Dermis microvascular lymphatic vessel endothelial cell (primary cell): Measurements from ENCODE around the gene TAF6L. TPM values are rescaled to one million over a fixed set of nuclear protein-coding genes. Genes with fewer than 3 reads are reported as not detected.
"Not testable (repeated sequence)": the region's sequence is repeated elsewhere in the genome, so short reads cannot be mapped to it uniquely, and the experiment has no call there.

Experiments
- DNase-seq, 2 donors: peaks; one replicate each; pipeline versions ENCODE4 v3.0.0 to v3.0.0-alpha.2; 2010; ENCODE audit warnings: low read depth in 2 of 2
- total RNA-seq: library from RNA; depleted of rRNA; stranded (reverse); fragments of >200 nt; gene quantifications from 2 replicates; pipeline ENCODE4 v1.2.1, GENCODE V29; 2014

Gene TAF6L
- total RNA-seq, 1 donor from 2014 or later: 23.9 TPM

DNA sequence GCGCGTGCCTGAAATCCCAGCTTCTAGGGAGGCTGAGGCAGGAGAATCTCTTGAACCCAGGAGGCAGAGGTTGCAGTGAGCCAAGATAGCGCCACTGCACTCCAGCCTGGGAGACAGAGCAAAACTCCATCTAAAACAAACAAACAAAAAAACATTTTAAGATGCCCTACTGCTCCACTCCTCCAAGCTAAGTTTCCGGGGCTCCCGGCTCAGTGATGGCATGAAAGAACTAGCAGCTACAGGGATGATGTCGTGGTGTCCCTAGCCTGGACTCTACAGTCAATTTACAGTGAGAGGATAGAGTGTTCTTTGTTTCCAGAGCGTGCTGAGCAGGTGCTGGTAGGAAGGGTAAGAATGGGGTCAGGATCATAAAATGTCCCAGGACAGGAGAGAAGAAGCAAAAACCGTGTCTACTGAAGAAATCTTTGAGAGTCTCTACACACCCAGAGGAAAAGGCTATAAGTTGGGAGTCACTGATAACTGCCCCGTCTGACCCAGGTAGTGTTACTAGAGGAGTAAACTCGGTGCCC, 16.0 kb upstream of the TAF6L start:
- no peak for DNase-seq

- DNase-seq: no peak
Measured at GRCh38 chr11:62757846-62758788, 13.1 kb upstream of the TAF6L start.

DNA sequence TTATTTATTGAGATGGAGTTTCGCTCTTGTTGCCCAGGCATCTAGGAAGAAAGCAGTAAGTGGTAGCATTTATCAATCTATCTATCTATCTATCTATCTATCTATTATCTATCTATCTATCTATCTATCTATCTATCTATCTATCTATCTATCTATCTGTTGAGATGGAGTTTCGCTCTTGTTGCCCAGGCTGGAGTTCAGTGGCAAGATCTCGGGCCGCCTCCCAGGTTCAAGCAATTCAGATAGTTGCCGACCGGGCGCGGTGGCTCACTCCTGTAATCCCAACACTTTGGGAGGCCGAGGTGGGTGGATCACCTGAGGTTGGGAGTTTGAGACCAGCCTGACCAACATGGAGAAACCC, 10.3 kb upstream of the TAF6L start:
- DNase-seq: not testable (repeated sequence)

- no peak for DNase-seq
Measured at GRCh38 chr11:62770778-62771143, 435 bp upstream of the TAF6L start.

GRCh38 chr11:62774407-62774806, 3.2 kb downstream of the TAF6L start:
- DNase-seq: peak in 1 of 2 donors; percentile 59

GRCh38 chr11:62775646-62776045, 4.5 kb downstream of the TAF6L start:
- DNase-seq: no peak

- DNase-seq: no peak
Measured at GRCh38 chr11:62777389-62777788, 6.2 kb downstream of the TAF6L start.

DNA sequence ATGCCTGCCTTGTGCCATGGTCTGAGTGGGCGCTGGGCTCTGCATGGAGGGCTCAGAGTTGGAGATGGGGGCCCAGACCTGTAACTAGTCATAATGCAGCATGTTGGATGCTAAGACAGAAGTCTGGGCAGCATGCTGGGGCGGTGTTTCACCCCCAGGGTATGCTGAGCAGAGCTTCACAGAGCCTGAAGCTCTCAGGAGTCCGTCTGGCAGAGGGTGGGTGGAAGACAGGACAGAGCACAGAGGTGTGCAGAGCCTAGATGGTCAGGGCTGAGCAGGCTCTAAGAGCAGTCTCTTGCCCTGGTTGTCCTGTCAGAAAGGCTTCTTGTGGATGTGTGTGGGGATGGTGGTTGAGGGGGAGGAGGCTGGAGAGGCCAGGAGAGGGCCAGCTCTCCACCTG, 7.2 kb downstream of the TAF6L start:
- DNase-seq: no peak

- DNase-seq: no peak
Measured at GRCh38 chr11:62782753-62783152, 11.6 kb downstream of the TAF6L start.

GRCh38 chr11:62786318-62787004, 15.3 kb downstream of the TAF6L start:
- peak; percentile 54 to 83 for DNase-seq

DNA sequence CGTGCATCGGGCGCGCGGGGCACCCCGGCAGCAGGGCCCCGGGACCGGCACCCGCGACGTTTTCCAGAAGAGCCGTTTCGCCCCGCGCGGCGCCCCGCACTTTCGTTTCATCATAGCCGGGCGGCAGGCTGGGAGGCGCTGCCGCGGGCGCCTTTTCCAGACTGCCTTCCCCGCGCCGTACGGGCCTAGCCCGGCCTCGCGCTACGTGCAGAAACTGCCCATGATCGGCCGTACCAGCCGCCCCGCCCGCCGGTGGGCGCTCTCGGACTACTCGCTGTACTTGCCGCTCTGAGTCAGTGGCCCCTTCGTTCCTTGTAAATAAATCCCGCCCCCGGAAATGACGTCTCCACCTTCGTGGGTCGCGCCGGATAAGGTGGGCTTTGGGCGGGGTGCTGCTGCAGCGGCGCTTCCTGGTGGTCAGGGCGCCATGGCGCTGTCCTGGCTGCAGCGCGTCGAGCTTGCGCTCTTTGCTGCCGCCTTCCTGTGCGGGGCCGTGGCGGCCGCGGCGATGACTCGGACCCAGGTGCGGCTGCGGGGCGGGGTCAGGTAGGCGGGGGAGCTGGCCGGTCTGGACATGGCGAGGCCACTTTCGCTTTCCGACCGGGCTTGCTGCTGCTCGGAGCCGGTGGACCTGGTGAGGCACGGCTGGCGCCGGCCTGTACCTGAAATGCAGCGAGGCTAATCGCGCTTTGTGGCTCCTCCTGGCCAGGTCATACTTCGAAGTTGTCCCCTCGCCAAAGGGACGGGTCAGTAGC, 16.0 kb downstream of the TAF6L start, which contains the start of gene TMEM179B:
TMEM179B (plus strand) TSS at position 398 of the 755 bp plus-strand sequence; CDS start at position 428, 30 bp downstream.
- peak; percentile 93 to 99 for DNase-seq

GRCh38 chr11:62788991-62789390, 17.8 kb downstream of the TAF6L start:
- DNase-seq: no peak

DNA sequence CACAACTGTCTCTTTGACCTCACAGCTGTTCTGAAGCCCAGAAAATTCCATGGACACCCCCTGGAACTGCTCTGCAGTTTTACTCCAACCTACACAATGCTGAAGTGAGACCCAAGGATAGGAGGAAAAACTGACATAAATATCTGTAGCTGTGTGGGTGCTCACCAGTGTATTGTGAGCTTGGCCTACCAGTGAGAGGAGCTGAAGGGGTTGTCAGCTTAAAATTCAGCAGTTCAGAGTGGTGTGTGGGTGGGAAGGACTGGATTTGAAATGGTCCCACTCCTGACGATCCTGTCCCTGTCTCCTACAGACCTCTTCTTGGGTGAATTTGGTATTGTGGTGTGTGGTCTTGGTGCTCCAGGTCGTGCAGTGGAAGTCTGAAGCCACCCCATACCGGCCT, 18.4 kb downstream of the TAF6L start:
- no peak for DNase-seq

DNA sequence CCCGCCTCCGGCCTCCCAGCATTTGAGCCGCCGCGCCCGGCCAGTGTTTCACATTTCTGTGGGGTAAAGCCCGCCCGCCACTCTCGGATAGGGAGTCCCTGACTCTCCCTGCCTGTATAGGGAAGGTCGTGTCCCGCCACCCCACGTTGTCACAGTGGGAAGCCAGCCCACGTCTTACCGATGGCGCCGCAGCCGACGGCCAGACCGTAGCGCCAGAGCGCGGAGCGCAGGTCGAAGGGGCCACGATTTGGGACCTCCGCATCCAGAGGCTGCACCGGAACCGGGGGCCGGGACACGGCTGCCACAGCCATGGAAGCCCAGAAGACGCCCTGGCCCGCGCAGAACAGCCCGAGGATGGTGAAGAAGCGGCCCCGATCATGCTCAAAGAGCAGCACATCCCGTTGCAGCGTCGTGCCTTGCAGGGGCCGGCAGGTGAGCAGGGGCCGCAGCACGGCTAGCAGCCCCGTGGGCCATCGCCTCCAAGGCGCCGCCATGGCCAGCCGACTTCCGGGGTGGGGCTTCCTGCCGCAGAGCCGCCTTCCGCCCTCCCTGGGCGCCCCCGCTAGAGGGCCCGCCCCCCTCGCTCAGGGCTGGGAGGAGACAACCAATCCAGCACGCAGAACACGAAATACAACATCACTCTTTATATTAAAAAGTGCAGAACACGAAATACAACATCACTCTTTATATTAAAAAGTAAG, 20.5 kb downstream of the TAF6L start, which contains the start of gene TMEM223:
TMEM223 (minus strand) TSS at position 506 of the 701 bp plus-strand sequence; CDS start at position 494, 12 bp downstream.
- DNase-seq: peak in 1 of 2 donors; percentile 78

DNA sequence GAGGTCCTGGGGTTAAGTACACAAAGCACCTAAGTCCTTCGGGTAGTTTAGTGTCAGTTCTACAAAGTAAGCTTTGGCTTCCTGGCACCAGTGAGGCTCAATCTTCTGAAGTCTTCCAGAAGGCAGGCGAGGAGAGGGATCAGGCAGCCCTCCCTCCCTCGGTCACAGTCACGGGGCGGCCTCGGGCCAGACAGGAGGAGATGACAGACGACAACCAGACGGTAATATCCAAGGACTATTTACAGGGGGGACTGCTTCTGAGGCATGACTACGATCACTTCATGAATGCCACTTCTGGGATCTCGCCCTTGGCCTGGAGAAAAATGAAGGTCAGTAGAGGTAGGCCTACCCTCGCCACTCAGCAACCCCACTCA, 21.0 kb downstream of the TAF6L start:
- DNase-seq: no peak

- DNase-seq: no peak
Measured at GRCh38 chr11:62794201-62794775, 23.1 kb downstream of the TAF6L start.

DNA sequence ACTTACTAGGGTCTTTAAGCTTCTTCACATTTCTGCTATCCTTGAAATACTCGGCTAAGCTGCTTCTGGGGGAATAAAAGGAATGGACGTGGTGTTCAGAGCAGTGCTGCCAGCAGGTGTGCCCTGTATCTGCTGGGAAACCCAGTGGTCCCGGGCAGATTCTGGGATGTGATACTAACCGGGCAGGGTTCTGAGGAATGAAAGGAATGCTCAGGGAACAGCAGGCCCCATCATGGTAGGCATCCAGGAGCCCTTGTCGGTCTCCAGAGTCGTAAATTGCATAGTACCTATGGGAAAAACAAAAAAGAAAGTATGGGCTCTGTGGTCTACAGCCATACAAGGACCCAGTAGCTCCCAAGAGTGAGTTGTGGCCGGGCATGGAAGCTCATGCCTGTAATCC, 25.1 kb downstream of the TAF6L start:
- no peak for DNase-seq

GRCh38 chr11:62799486-62799885, 28.3 kb downstream of the TAF6L start:
- DNase-seq: no peak

- DNase-seq: no peak
Measured at GRCh38 chr11:62801071-62801470, 29.9 kb downstream of the TAF6L start.

DNA sequence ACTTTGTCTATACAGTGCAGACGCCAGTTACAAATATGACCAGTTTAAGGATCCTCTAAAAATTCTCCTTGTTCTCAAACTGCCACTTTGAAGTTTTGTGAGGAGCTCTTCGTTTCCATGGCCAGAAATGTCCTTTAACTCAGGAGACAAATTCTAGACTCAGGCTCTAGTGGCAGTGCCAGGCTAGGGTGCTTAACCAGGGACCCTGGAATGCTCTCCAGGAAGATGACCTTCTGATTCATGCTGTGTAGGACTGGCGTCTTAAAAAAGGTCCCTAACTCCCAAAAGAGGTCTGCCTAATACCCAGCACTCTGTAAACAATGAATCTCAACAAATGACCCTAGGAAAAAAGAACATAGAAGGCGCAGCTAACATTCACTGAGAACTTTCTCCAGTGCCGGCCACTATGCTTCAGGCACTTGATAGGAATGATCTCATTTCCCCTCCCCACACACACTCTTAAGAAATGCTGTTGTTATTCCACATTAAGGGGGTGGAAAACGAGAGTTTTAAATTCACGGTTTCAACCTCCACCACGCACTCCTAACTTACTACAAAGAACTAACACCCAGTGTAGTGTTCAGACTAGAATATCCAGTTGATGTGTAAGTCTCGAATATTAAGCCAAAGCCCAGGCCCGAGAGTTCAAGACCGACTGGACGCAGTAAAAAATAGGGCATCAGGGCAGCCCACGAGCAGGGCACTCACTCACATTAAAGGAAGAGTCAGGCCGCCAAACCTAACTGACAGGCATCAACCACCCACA, 33.3 kb downstream of the TAF6L start:
- DNase-seq: peak in 1 of 2 donors; percentile 67
